Lower lobe of right lung (tissue), 2 donors: ENCODE measurements around the gene SENP8. TPM values are rescaled to one million over a fixed set of nuclear protein-coding genes. Genes with fewer than 3 reads are reported as not detected.
"Not testable (repeated sequence)": the region's sequence is repeated elsewhere in the genome, so short reads cannot be mapped to it uniquely, and the experiment has no call there.

Experiments used
- ATAC-seq, 2 donors: fragments of 200-7000 bp; cut with Tn5 transposase; one replicate each; pipeline ENCODE4 v1.9.1; 2020 to 2022; ENCODE audit warnings: mild to moderate bottlenecking in 2 of 2, moderate library complexity in 2 of 2
- DNase-seq: peaks from one replicate; pipeline ENCODE4 v3.0.0-alpha.2; 2020
- H3K27ac ChIP-seq: fragments of 200-600 bp; one replicate; pipeline ENCODE4 v1.8.0; 2022
- H3K27me3 ChIP-seq: fragments of 200-600 bp; one replicate; pipeline ENCODE4 v1.8.0; 2022; ENCODE audit warnings: low read depth
- H3K36me3 ChIP-seq: fragments of 200-600 bp; one replicate; pipeline ENCODE4 v1.8.0; 2022; ENCODE audit warnings: mild to moderate bottlenecking
- H3K4me1 ChIP-seq: fragments of 200-600 bp; one replicate; pipeline ENCODE4 v1.8.0; 2022
- H3K4me3 ChIP-seq: fragments of 200-600 bp; one replicate; pipeline ENCODE4 v1.8.0; 2022; ENCODE audit warnings: mild to moderate bottlenecking
- H3K9me3 ChIP-seq: fragments of 200-600 bp; one replicate; pipeline ENCODE4 v1.8.0; 2022
- intact Hi-C: fragments of 100-400 bp; cut with DNase I; formaldehyde crosslinking; loops from one replicate; pipeline ENCODE4 v1.11.0; 2022
- total RNA-seq: library from RNA; stranded (reverse); fragmentation: NEBNext Ultra II Directional; extraction: Animal tissue kit (Norgen Biotek cat#: 25700); gene quantifications from one replicate; pipeline ENCODE4 v1.2.1, GENCODE V29; 2021
- TF ChIP-seq, protein P1 (sequence below): fragments of 200-600 bp; IDR thresholded peaks from one replicate; pipeline ENCODE4 v1.8.0; 2022; ENCODE audit warnings: antibody characterized with exemption, mild to moderate bottlenecking
- donor health status: DM: no; HTN: yes; CAD: no; lungs with severe emphysema.

Gene SENP8
- total RNA-seq, 1 donor from 2014 or later = 3.6 TPM

DNA sequence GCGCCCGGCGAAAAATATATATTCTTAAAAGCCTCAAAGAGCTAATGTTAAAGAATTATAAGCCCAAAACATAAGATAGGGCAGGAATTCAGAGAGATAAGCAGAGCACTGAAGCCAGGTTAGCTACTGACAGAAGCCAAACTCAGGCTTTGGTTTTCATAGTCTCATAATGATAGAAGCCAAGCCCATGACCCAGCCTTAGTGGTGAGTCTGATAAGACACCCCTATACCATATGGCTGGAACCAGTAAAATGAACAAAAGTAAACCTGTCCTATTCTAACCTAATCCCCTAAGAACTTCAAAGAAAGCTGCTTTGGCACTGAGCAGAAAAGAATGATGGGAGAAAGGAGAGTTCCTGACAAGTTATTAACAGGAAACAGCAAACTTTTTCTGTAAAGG, 26.2 kb upstream of the SENP8 start:
- intact Hi-C loops = no loop called here
- DNase-seq (no peak), ATAC-seq (no peak)
- Histone ChIP-seq H3K27ac (no peak overlapping the region), H3K4me3 (no peak overlapping the region), H3K36me3 (no peaks in the 10 kb centered on the region), H3K9me3 (no peaks in the 10 kb centered on the region), H3K27me3 (no peaks in the 10 kb centered on the region), H3K4me1 (peaks cover 12% of the 10 kb centered on the region)
- TF ChIP-seq, protein P1, sequence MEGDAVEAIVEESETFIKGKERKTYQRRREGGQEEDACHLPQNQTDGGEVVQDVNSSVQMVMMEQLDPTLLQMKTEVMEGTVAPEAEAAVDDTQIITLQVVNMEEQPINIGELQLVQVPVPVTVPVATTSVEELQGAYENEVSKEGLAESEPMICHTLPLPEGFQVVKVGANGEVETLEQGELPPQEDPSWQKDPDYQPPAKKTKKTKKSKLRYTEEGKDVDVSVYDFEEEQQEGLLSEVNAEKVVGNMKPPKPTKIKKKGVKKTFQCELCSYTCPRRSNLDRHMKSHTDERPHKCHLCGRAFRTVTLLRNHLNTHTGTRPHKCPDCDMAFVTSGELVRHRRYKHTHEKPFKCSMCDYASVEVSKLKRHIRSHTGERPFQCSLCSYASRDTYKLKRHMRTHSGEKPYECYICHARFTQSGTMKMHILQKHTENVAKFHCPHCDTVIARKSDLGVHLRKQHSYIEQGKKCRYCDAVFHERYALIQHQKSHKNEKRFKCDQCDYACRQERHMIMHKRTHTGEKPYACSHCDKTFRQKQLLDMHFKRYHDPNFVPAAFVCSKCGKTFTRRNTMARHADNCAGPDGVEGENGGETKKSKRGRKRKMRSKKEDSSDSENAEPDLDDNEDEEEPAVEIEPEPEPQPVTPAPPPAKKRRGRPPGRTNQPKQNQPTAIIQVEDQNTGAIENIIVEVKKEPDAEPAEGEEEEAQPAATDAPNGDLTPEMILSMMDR = no peak

DNA sequence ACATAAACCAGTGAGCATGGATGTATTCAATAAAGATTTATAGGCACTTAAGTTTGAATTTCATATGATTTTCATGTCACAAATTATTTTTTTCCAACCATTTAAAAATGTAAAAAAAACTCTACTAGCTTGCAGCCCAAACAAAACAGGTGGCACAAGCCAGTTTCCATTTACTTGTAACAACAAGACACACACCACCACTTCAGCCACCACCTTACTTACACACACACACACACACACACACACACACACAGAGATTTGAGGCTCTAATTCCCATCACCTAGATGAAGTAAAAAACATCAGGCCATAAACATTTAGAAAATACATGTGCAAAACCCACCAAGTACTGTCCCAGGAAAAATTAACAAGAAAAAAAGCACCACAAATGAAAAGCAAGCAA, 25.5 kb upstream of the SENP8 start:
- TF ChIP-seq, protein P1 = no peak
- ATAC-seq = no peak
- Histone ChIP-seq H3K4me1 (peaks cover 5% of the 10 kb centered on the region), H3K9me3 (no peaks in the 10 kb centered on the region), H3K27ac (no peak overlapping the region), H3K4me3 (no peak overlapping the region), H3K36me3 (no peaks in the 10 kb centered on the region), H3K27me3 (no peaks in the 10 kb centered on the region)
- DNase-seq = no peak
- intact Hi-C loops = no loop called here

DNA sequence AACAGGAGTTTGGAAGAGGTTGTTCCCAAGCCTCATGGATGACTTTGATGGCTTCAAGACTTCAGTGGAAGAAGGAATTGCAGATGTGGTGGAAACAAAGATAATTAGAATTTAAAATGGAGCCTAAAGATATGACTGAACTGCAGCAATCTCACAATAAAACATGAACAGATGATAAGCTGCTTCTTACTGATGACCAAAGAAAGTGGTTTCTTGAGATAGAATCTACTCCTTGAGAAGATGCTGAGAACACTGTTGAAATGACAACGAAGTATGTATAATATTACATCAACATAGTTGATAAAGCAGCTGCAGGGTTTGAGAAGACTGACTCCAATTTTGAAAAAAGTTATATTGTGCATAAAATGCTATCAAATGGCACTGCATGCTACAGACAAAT, 21.4 kb upstream of the SENP8 start:
- H3K4me1 ChIP-seq = no peaks in the 10 kb centered on the region
- intact Hi-C loops = no loop called here
- TF ChIP-seq, protein P1 = no peak
- no peak for DNase-seq
- no peak overlapping the region for H3K27ac ChIP-seq
- H3K9me3 ChIP-seq = no peaks in the 10 kb centered on the region
- no peak overlapping the region for H3K4me3 ChIP-seq
- ATAC-seq = no peak
- H3K36me3 ChIP-seq = no peaks in the 10 kb centered on the region
- H3K27me3 ChIP-seq = no peaks in the 10 kb centered on the region

DNA sequence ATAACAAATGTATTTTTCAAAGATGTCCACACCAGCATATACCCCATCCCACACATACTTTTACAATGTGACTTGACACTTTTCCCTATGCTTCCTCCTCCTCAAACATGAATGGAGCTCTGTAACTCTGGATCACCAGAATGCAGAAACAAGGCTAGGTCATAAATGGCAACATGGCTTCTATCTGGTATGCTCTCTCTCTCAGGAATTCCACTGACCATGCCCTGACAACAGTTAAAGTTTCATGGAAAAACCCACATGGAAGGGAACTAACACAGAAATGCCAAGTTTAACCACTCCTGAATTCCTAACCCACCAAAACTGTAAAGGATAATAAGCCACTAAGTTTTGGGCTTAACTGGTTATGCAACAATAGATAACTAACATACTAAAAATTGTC, 20.2 kb upstream of the SENP8 start:
- TF ChIP-seq, protein P1 = no peak
- no peak overlapping the region for H3K4me3 ChIP-seq
- H3K9me3 ChIP-seq = no peaks in the 10 kb centered on the region
- H3K27ac ChIP-seq = no peak overlapping the region
- no peak for DNase-seq
- H3K4me1 ChIP-seq = no peaks in the 10 kb centered on the region
- H3K36me3 ChIP-seq = no peaks in the 10 kb centered on the region
- intact Hi-C loops = no loop called here
- no peak for ATAC-seq
- H3K27me3 ChIP-seq = no peaks in the 10 kb centered on the region

DNA sequence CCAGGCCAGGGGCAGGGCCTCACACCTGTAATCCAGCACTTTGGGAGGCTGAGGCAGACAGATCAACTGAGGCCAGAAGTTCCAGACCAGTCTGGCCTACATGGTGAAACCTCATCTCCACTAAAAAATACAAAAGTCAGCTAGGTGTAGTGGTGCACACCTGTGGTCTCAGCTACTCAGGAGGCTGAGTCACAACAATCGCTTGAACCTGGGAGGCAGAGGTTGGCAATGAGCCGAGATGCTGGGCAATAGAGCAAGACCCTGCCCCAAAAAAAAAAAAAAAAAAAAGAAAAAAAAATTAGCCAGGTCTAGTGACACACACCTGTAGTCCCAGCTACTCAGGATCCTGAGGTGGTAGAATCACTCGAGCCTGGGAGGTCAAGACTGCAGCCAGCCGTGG, 19.0 kb upstream of the SENP8 start:
- H3K4me3 ChIP-seq = no peak overlapping the region
- H3K36me3 ChIP-seq = no peaks in the 10 kb centered on the region
- no peak for DNase-seq
- peaks cover 6% of the 10 kb centered on the region for H3K4me1 ChIP-seq
- H3K9me3 ChIP-seq = no peaks in the 10 kb centered on the region
- TF ChIP-seq, protein P1 = no peak
- ATAC-seq = no peak
- no peak overlapping the region for H3K27ac ChIP-seq
- H3K27me3 ChIP-seq = no peaks in the 10 kb centered on the region
- intact Hi-C loops = no loop called here

GRCh38 chr15:72100551-72100950, 17.7 kb upstream of the SENP8 start:
- H3K36me3 ChIP-seq, ATAC-seq, H3K4me3 ChIP-seq, H3K9me3 ChIP-seq, H3K27ac ChIP-seq, H3K27me3 ChIP-seq, DNase-seq, intact Hi-C loops: not testable (repeated sequence)
- peaks cover 11% of the 10 kb centered on the region for H3K4me1 ChIP-seq
